GM10266 (cell line): Measurements from ENCODE around the gene KMO.

Experiments
- DNase-seq: peaks from one replicate; pipeline ENCODE4 v3.0.0; 2012; ENCODE audit errors: extremely low spot score
- CTCF ChIP-seq: IDR thresholded peaks from 2 replicates; pipeline ENCODE4 v1.5.1; 2012; ENCODE audit warnings: mild to moderate bottlenecking, low read depth; ENCODE audit not compliant: control insufficient read depth, insufficient read depth; ENCODE audit errors: missing control alignments

KMO gene

GRCh38 chr1:241635556-241636152, 103.5 kb downstream of the KMO start:
- TF ChIP-seq CTCF = no peak
- no peak for DNase-seq

- DNase-seq = no peak
- no peak for TF ChIP-seq CTCF
These were observed 104.1 kb downstream of the KMO start for GRCh38 chr1:241636291-241636690.

- DNase-seq = no peak
- no peak for TF ChIP-seq CTCF
These were observed 104.9 kb downstream of the KMO start for GRCh38 chr1:241637046-241637590.

- DNase-seq = no peak
- TF ChIP-seq CTCF = no peak
These were observed 105.4 kb downstream of the KMO start for GRCh38 chr1:241637604-241638003.

- no peak for TF ChIP-seq CTCF
- no peak for DNase-seq
These were observed 106.0 kb downstream of the KMO start for GRCh38 chr1:241638099-241638682.

- DNase-seq = peak; percentile 26
- no peak for TF ChIP-seq CTCF
These were observed 106.9 kb downstream of the KMO start for GRCh38 chr1:241638909-241639622.
